ENCODE data around the gene PRKN. TPM values are rescaled to one million over a fixed set of nuclear protein-coding genes. Genes with fewer than 3 reads are reported as not detected.
A peak's percentile ranks its signal among the peaks of the same experiment; 100 is the strongest.

PRKN gene
- total and polyA plus RNA-seq, 2 donors (not counting 3 experiments of a cell fraction or from before 2014, with no cell fraction given): 0.06 TPM; not detected in 1

DNA sequence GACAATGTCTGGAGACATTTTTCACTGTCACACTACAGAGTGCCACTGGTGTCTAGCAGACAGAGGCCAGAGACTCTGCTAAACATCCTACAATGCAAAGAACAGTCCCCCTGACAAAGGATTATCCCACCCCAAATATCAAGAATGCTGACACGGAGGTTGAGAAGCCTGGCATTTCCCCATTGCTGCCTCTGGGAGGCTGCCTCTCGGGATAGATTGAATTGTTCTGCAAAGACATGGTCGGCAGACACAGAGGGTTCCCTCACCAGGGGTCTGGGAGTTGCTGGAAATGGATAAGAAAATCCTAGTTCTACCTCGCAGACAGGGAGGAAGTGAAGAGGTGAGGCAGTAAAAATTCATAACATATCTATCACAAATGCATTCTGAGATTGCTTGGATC lies 1287.3 kb downstream of the PRKN start:
- intact Hi-C loops (cut with micrococcal nuclease): no loop called here
- peaks cover 2% of the 10 kb centered on the region for H3K4me1 ChIP-seq (ENCODE audit: control insufficient read depth, extremely low read depth, insufficient read depth, low read length)
- dilution Hi-C loops (cut with MboI; ENCODE audit: extremely low pct_ligation_motif_present, low sequenced_read_pairs): no loop called here
- H2AFZ ChIP-seq (ENCODE audit: low read depth, low read length): no peak overlapping the region
- no peaks in the 10 kb centered on the region for H3K27me3 ChIP-seq (ENCODE audit: control insufficient read depth in 2 of 2, insufficient read depth in 2 of 2, low read length in 2 of 2)
- no TSS peak for BruUV-seq (replicated peaks)
- no peaks in the 10 kb centered on the region for H4K20me1 ChIP-seq (replicated peaks; ENCODE audit: control insufficient read depth, extremely low read depth, insufficient read depth, low read length)
- H3K9me1 ChIP-seq (replicated peaks; ENCODE audit: control insufficient read depth, extremely low read depth, insufficient read depth, low read length): no peaks in the 10 kb centered on the region
- H3K9me3 ChIP-seq (replicated peaks; ENCODE audit: control insufficient read depth, insufficient read depth, low read length): no peaks in the 10 kb centered on the region
- H3K36me3 ChIP-seq (ENCODE audit: control insufficient read depth in 2 of 2, extremely low read depth in 1 of 2, insufficient read depth in 2 of 2, low read length in 2 of 2): no peaks in the 10 kb centered on the region
- no peak for FAIRE-seq
- H3K4me3 ChIP-seq (replicated peaks in 1 of 3; ENCODE audit: insufficient read depth in 1 of 3, low read depth in 1 of 3, low read length in 3 of 3): no peak overlapping the region
- POLR2A ChIA-PET: no interaction called here
- DNase-seq (ENCODE audit: low read depth, low spot score): no peak
- no peak for TF ChIP-seq FOS (IDR thresholded peaks at IDR 0.05; ENCODE audit: borderline replicate concordance, insufficient read depth, low read length)
- H3K79me2 ChIP-seq (ENCODE audit: control insufficient read depth, insufficient read depth, low read length): no peaks in the 10 kb centered on the region
- no peak overlapping the region for H3K9ac ChIP-seq (replicated peaks; ENCODE audit: extremely low read depth, insufficient read depth, low read length)
- no peak overlapping the region for H3K27ac ChIP-seq (ENCODE audit: insufficient read depth, low read depth, low read length)
- no peak overlapping the region for H3K4me2 ChIP-seq (ENCODE audit: insufficient read depth, low read length)
- CTCF ChIA-PET: no interaction called here

- CTCF ChIA-PET: interaction anchor here (2.1 kb wide), 1 partner anchor 21 kb away, joined by 8 read pairs; no protein-coding TSS in a partner anchor
- FAIRE-seq (peak; percentile 78), DNase-seq (ENCODE audit: low read depth, low spot score) (peak; percentile 85)
- Histone ChIP-seq H3K4me2 (ENCODE audit: insufficient read depth, low read length) (peak overlapping the region; percentile 24), H3K27ac (ENCODE audit: insufficient read depth, low read depth, low read length) (no peak overlapping the region), H3K9me3 (replicated peaks; ENCODE audit: control insufficient read depth, insufficient read depth, low read length) (no peaks in the 10 kb centered on the region), H3K36me3 (ENCODE audit: control insufficient read depth in 2 of 2, extremely low read depth in 1 of 2, insufficient read depth in 2 of 2, low read length in 2 of 2) (no peaks in the 10 kb centered on the region), H3K9me1 (replicated peaks; ENCODE audit: control insufficient read depth, extremely low read depth, insufficient read depth, low read length) (no peaks in the 10 kb centered on the region), H3K79me2 (ENCODE audit: control insufficient read depth, insufficient read depth, low read length) (no peaks in the 10 kb centered on the region), H3K27me3 (ENCODE audit: control insufficient read depth in 2 of 2, insufficient read depth in 2 of 2, low read length in 2 of 2) (no peaks in the 10 kb centered on the region), H4K20me1 (replicated peaks; ENCODE audit: control insufficient read depth, extremely low read depth, insufficient read depth, low read length) (no peaks in the 10 kb centered on the region), H3K4me1 (ENCODE audit: control insufficient read depth, extremely low read depth, insufficient read depth, low read length) (peaks cover 2% of the 10 kb centered on the region), H3K4me3 (replicated peaks in 1 of 3; ENCODE audit: insufficient read depth in 1 of 3, low read depth in 1 of 3, low read length in 3 of 3) (no peak overlapping the region), H3K9ac (replicated peaks; ENCODE audit: extremely low read depth, insufficient read depth, low read length) (no peak overlapping the region), H2AFZ (ENCODE audit: low read depth, low read length) (no peak overlapping the region)
- intact Hi-C loops (cut with micrococcal nuclease): loop anchor here (1.0 kb wide), 2 partner anchors 10 to 48 kb away; no protein-coding TSS in a partner anchor
- no peak for TF ChIP-seq MYC (IDR thresholded peaks at IDR 0.05; ENCODE audit: low read depth, low read length)
- no peak for TF ChIP-seq MAX (IDR thresholded peaks at IDR 0.05; ENCODE audit: insufficient read depth, insufficient read length)
- no peak for TF ChIP-seq POLR2A (IDR thresholded peaks at IDR 0.05; ENCODE audit: low read depth, low read length)
- no peak for TF ChIP-seq CTCF (IDR thresholded peaks at IDR 0.05; ENCODE audit: extremely low read depth in 1 of 2, insufficient read depth in 1 of 2, low read depth in 1 of 2, low read length in 2 of 2)
- no peak for TF ChIP-seq EZH2 (IDR thresholded peaks at IDR 0.05; ENCODE audit: borderline replicate concordance, low read depth, low read length, severe bottlenecking)
- TF ChIP-seq GATA2 (IDR thresholded peaks at IDR 0.05; ENCODE audit: insufficient read depth, insufficient read length, low read depth, low read length): no peak
- peak; percentile 71 for TF ChIP-seq FOS (IDR thresholded peaks at IDR 0.05; ENCODE audit: borderline replicate concordance, insufficient read depth, low read length)
- peak; percentile 79 for TF ChIP-seq JUN (IDR thresholded peaks at IDR 0.05; ENCODE audit: borderline replicate concordance, insufficient read depth, insufficient read length, low read depth)
- TF ChIP-seq POLR2AphosphoS5 (IDR thresholded peaks at IDR 0.05; ENCODE audit: insufficient read depth, low read depth, low read length): peak; percentile 19
- POLR2A ChIA-PET: no interaction called here
- dilution Hi-C loops (cut with MboI; ENCODE audit: extremely low pct_ligation_motif_present, low sequenced_read_pairs): no loop called here
- no TSS peak for BruUV-seq (replicated peaks)
These were observed 1288.5 kb downstream of the PRKN start for GRCh38 chr6:161439093-161439492.

Measured in endothelial cell of umbilical vein (primary cell).